Stimulated activated naive B cell treated with anti-CD40 and anti-IgM and Interleukin-4, amounts not matched to agents 10 μg/mL and 1 μg/mL and 100 μg/mL, for 72 hours (primary cell): Measurements from ENCODE around the gene LEUTX.
A peak's percentile ranks its signal among the peaks of the same experiment; 100 is the strongest.

Source experiments
- ATAC-seq, 2 donors: fragments of 150-1000 bp; cut with Tn5 transposase; replicated peaks; 2 replicates each; pipeline ENCODE4 v1.10.0; 2021; ENCODE audit warnings: moderate library complexity in 1 of 2
- DNase-seq: peaks from one replicate; pipeline ENCODE4 v3.0.0; 2021
- H3K27ac Mint-ChIP-seq: one replicate; pipeline ENCODE4 v1.8.0; 2022; ENCODE audit warnings: mild to moderate bottlenecking, mixed read lengths
- H3K27me3 Mint-ChIP-seq, 2 donors: one replicate each; pipeline ENCODE4 v1.8.0; 2022; ENCODE audit warnings: mixed read lengths in 2 of 2
- H3K36me3 Mint-ChIP-seq, 2 donors: one replicate each; pipeline ENCODE4 v1.8.0; 2022; ENCODE audit warnings: mixed read lengths in 2 of 2, mild to moderate bottlenecking in 1 of 2
- H3K4me1 Mint-ChIP-seq, 2 donors: one replicate each; pipeline ENCODE4 v1.8.0; 2022; ENCODE audit warnings: mixed read lengths in 2 of 2, mild to moderate bottlenecking in 1 of 2
- H3K4me3 Mint-ChIP-seq, 2 donors: one replicate each; pipeline ENCODE4 v1.8.0; 2022; ENCODE audit warnings: mild to moderate bottlenecking in 2 of 2, mixed read lengths in 2 of 2, moderate library complexity in 1 of 2
- H3K9me3 Mint-ChIP-seq, 2 donors: one replicate each; pipeline ENCODE4 v1.8.0; 2022; ENCODE audit warnings: mixed read lengths in 2 of 2, mild to moderate bottlenecking in 1 of 2

The LEUTX gene

GRCh38 chr19:39833160-39833463 is 54.5 kb downstream of the LEUTX start:
- peak overlapping the region; percentile 91 for H3K27ac Mint-ChIP-seq
- peaks cover 34 to 42% of the 10 kb centered on the region in 2 donors for H3K4me1 Mint-ChIP-seq
- H3K9me3 Mint-ChIP-seq = peaks cover 2 to 3% of the 10 kb centered on the region in 2 donors
- ATAC-seq (no peak), DNase-seq (no peak)
- H3K27me3 Mint-ChIP-seq = no peaks in the 10 kb centered on the region
- H3K36me3 Mint-ChIP-seq = peaks cover 43 to 66% of the 10 kb centered on the region in 2 donors
- H3K4me3 Mint-ChIP-seq = peak overlapping the region; percentile 79 to 92

GRCh38 chr19:39833464-39834286 is 55.0 kb downstream of the LEUTX start, which contains the start of gene DYRK1B:
TSS of gene DYRK1B (minus strand) at chr19:39834162. CDS start at chr19:39831867, 2,295 bp downstream.
- H3K4me3 Mint-ChIP-seq = peak within 1 kb of the TSS; percentile 79 to 92
- peaks cover 38 to 61% of the 10 kb centered on the region in 2 donors for H3K36me3 Mint-ChIP-seq
- H3K27ac Mint-ChIP-seq = peak within 1 kb of the TSS; percentile 91
- ATAC-seq (peak; percentile 96), DNase-seq (peak; percentile 92)
- peaks cover 2 to 3% of the 10 kb centered on the region in 2 donors for H3K9me3 Mint-ChIP-seq
- peaks cover 29 to 36% of the 10 kb centered on the region in 2 donors for H3K4me1 Mint-ChIP-seq
- no peaks in the 10 kb centered on the region for H3K27me3 Mint-ChIP-seq

GRCh38 chr19:39834287-39834841 is 55.7 kb downstream of the LEUTX start:
- H3K4me3 Mint-ChIP-seq = peak overlapping the region; percentile 79 to 92
- H3K9me3 Mint-ChIP-seq = peaks cover 2 to 3% of the 10 kb centered on the region in 2 donors
- peaks cover 36 to 58% of the 10 kb centered on the region in 2 donors for H3K36me3 Mint-ChIP-seq
- peak overlapping the region; percentile 91 for H3K27ac Mint-ChIP-seq
- DNase-seq (no peak), ATAC-seq (no peak)
- H3K27me3 Mint-ChIP-seq = no peaks in the 10 kb centered on the region
- peaks cover 27 to 33% of the 10 kb centered on the region in 2 donors for H3K4me1 Mint-ChIP-seq
